Heart left ventricle (tissue), 16 donors: ENCODE data around the gene GSG1L. TPM values are rescaled to one million over a fixed set of nuclear protein-coding genes. Genes with fewer than 3 reads are reported as not detected.

Experiments used
- ATAC-seq, 4 donors: fragments of 200-7000 bp; cut with Tn5 transposase; one replicate each; pipeline ENCODE4 v1.9.1; 2020 to 2022; ENCODE audit warnings: moderate library complexity in 4 of 4, mild to moderate bottlenecking in 3 of 4, moderate number of reproducible peaks in 1 of 4
- DNase-seq, 5 donors: peaks; one replicate each; pipeline ENCODE4 v3.0.0-alpha.2; 2020
- H3K27ac ChIP-seq, 12 donors: fragments of 200-600 bp; sonication (generic) in 4 of 12; one replicate each; pipeline versions ENCODE4 v1.5.0 to v1.8.0; 2016 to 2022; ENCODE audit warnings: mild to moderate bottlenecking in 2 of 12
- H3K27me3 ChIP-seq, 9 donors: fragments of 200-600 bp; sonication (generic) in 2 of 9; one replicate each; pipeline versions ENCODE4 v1.5.1 to v1.8.0; 2016 to 2022; ENCODE audit warnings: mild to moderate bottlenecking in 3 of 9
- H3K36me3 ChIP-seq, 9 donors: fragments of 200-600 bp; sonication (generic) in 2 of 9; one replicate each; pipeline versions ENCODE4 v1.5.0 to v1.8.0; 2018 to 2022; ENCODE audit warnings: mild to moderate bottlenecking in 2 of 9
- H3K4me1 ChIP-seq, 12 donors: fragments of 200-600 bp; sonication (generic) in 4 of 12; one replicate each; pipeline versions ENCODE4 v1.5.0 to v1.8.0; 2016 to 2022; ENCODE audit warnings: mild to moderate bottlenecking in 3 of 12
- H3K4me3 ChIP-seq, 12 donors: fragments of 200-600 bp; sonication (generic) in 4 of 12; one replicate each; pipeline versions ENCODE4 v1.5.0 to v1.8.0; 2017 to 2022; ENCODE audit warnings: mild to moderate bottlenecking in 9 of 12, moderate library complexity in 4 of 12
- H3K9me3 ChIP-seq, 12 donors: fragments of 200-600 bp; sonication (generic) in 4 of 12; one replicate each; pipeline versions ENCODE4 v1.5.0 to v1.8.0; 2016 to 2022; ENCODE audit warnings: mild to moderate bottlenecking in 1 of 12
- POLR2A ChIP-seq, 2 donors: fragments of 450-650 bp; IDR thresholded peaks; one replicate each; pipeline ENCODE4 v1.6.1; 2017; ENCODE audit warnings: antibody characterized with exemption in 2 of 2, mild to moderate bottlenecking in 2 of 2, moderate library complexity in 2 of 2
- WGBS, 4 donors: extraction: QIAGEN DNeasy Blood & Tissue Kit in 2 of 4; methylation state at CpG; one replicate each; pipeline versions ENCODE4 v1.1.5 to v1.1.7; 2013 to 2018; 5-methylcytosine and 5-hydroxymethylcytosine counted together
- intact Hi-C, 10 donors: fragments of 100-400 bp; cut with DNase I; formaldehyde crosslinking; loops; one replicate each; pipeline versions ENCODE4 v1.11.1 to v1.14.2; 2022
- polyA plus RNA-seq, 2 donors: library from polyadenylated mRNA; stranded (reverse); fragments of 200-250 nt; gene quantifications; one replicate each; pipeline ENCODE4 v1.2.3, GENCODE V29; 2013
- total RNA-seq, 9 donors: library from RNA; depleted of rRNA in 2 of 9; stranded (reverse); fragments of >200 nt in 2 of 9; fragmentation: NEBNext Ultra II Directional in 3 of 9; extraction: Animal tissue kit (Norgen Biotek cat#: 25700) in 3 of 9; gene quantifications; one replicate each; pipeline versions ENCODE4 v1.1.0 to v1.2.4, GENCODE V29; 2016 to 2023
- TF ChIP-seq, protein P1 (sequence below), 12 donors: fragments of 200-600 bp; sonication (generic) in 4 of 12; IDR thresholded peaks; one replicate each; pipeline versions ENCODE4 v1.5.0 to v1.8.0; 2018 to 2022; ENCODE audit warnings: antibody characterized with exemption in 12 of 12, mild to moderate bottlenecking in 5 of 12
- donor health status: ischemic (EF 13 %, LVEDD 7.1; RV severe dilation, severe dysfunction).
- donor health status: healthy with polysubstance abuse.
- donor health status: DM: no; HTN: yes; CAD: no.
- donor health status: DM: no; HTN: no; CAD: no.
- donor health status: ischemic (EF 25% LVEDD 6.9; RV normal size, moderate dysfunction).
- donor health status: ischemic (EF 25% LVEDD 5.7; RV mildly dilated, moderate dysfunction).
- donor health status: healthy.
- donor health status: DM: yes; HTN: yes; CAD: no.
- donor health status: ischemic (EF 35%, LVEDD 5.7; RV mildly dilated, moderate dysfunction).
- donor health status: nonischemic (EF 11% LVEDD 7.7; RV severe dilation, severe dysfunction).
- donor health status: DM: yes; HTN: yes; CAD: no.
- donor health status: PGD.
- donor health status: ischemic (EF 29% LVEDD 5.4; RV normal size, mild dysfunction).
- donor health status: nonischemic (EF 23%, LVEDD 6.1; RV moderate dilation, normal function).

The GSG1L gene
- total and polyA plus RNA-seq, 11 donors = 0.11 to 8.7 (median 1.8) TPM; not detected in 4

GRCh38 chr16:28001642-28002041 lies 61.9 kb downstream of the GSG1L start:
- DNase-seq (peak in 1 of 5 donors; percentile 38), ATAC-seq (peak in 2 of 4 donors; percentile 68 to 79)
- intact Hi-C loops = no loop called here
- TF ChIP-seq, protein P1, sequence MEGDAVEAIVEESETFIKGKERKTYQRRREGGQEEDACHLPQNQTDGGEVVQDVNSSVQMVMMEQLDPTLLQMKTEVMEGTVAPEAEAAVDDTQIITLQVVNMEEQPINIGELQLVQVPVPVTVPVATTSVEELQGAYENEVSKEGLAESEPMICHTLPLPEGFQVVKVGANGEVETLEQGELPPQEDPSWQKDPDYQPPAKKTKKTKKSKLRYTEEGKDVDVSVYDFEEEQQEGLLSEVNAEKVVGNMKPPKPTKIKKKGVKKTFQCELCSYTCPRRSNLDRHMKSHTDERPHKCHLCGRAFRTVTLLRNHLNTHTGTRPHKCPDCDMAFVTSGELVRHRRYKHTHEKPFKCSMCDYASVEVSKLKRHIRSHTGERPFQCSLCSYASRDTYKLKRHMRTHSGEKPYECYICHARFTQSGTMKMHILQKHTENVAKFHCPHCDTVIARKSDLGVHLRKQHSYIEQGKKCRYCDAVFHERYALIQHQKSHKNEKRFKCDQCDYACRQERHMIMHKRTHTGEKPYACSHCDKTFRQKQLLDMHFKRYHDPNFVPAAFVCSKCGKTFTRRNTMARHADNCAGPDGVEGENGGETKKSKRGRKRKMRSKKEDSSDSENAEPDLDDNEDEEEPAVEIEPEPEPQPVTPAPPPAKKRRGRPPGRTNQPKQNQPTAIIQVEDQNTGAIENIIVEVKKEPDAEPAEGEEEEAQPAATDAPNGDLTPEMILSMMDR (IDR thresholded peaks at IDR 0.05) = no peak
- no peak for TF ChIP-seq POLR2A (IDR thresholded peaks at IDR 0.05)
- WGBS, 4 donors = 56 to 72% (median 65%) methylated on average over 4 of the region's 4 CpGs
- H3K27me3 ChIP-seq = peaks cover 0 to 7% (median 0%) of the 10 kb centered on the region in 9 donors
- no peaks in the 10 kb centered on the region for H3K4me1 ChIP-seq
- no peak overlapping the region for H3K27ac ChIP-seq
- no peaks in the 10 kb centered on the region for H3K9me3 ChIP-seq
- H3K36me3 ChIP-seq = no peaks in the 10 kb centered on the region
- H3K4me3 ChIP-seq = no peak overlapping the region

- ATAC-seq (no peak), DNase-seq (no peak)
- Histone ChIP-seq H3K4me3 (no peak overlapping the region), H3K27me3 (peaks cover 0 to 4% (median 0%) of the 10 kb centered on the region in 9 donors), H3K27ac (no peak overlapping the region), H3K9me3 (no peaks in the 10 kb centered on the region), H3K4me1 (no peaks in the 10 kb centered on the region), H3K36me3 (no peaks in the 10 kb centered on the region)
- WGBS, 4 donors = 67 to 74% (median 72%) methylated on average over 9 of the region's 9 CpGs
- TF ChIP-seq POLR2A (IDR thresholded peaks at IDR 0.05) = no peak
- TF ChIP-seq, protein P1 (IDR thresholded peaks at IDR 0.05) = no peak
- intact Hi-C loops = no loop called here
Observed at GRCh38 chr16:28001184-28001583, 62.3 kb downstream of the GSG1L start.

- Histone ChIP-seq H3K9me3 (no peaks in the 10 kb centered on the region), H3K4me1 (no peaks in the 10 kb centered on the region), H3K27ac (no peak overlapping the region), H3K4me3 (no peak overlapping the region), H3K36me3 (no peaks in the 10 kb centered on the region), H3K27me3 (no peaks in the 10 kb centered on the region)
- TF ChIP-seq POLR2A (IDR thresholded peaks at IDR 0.05) = no peak
- no peak for ATAC-seq
- 44 to 55% (median 52%) methylated on average over 9 of the region's 9 CpGs for WGBS, 4 donors
- DNase-seq = no peak
- intact Hi-C loops = no loop called here
Observed at GRCh38 chr16:28000314-28001169, 63.0 kb downstream of the GSG1L start.

- Histone ChIP-seq H3K27me3 (no peaks in the 10 kb centered on the region), H3K4me1 (no peaks in the 10 kb centered on the region), H3K36me3 (no peaks in the 10 kb centered on the region), H3K9me3 (no peaks in the 10 kb centered on the region), H3K27ac (no peak overlapping the region), H3K4me3 (no peak overlapping the region)
- DNase-seq (no peak), ATAC-seq (no peak)
- intact Hi-C loops = no loop called here
- 61 to 72% (median 66%) methylated on average over 2 of the region's 2 CpGs for WGBS, 4 donors
- no peak for TF ChIP-seq POLR2A (IDR thresholded peaks at IDR 0.05)
- TF ChIP-seq, protein P1 (IDR thresholded peaks at IDR 0.05) = no peak
Observed at GRCh38 chr16:27999687-28000086, 63.8 kb downstream of the GSG1L start.
